ENCODE data around the gene SLC30A3.
"Not testable (repeated sequence)": the region's sequence is repeated elsewhere in the genome, so short reads cannot be mapped to it uniquely, and the experiment has no call there.

Gene SLC30A3

DNA sequence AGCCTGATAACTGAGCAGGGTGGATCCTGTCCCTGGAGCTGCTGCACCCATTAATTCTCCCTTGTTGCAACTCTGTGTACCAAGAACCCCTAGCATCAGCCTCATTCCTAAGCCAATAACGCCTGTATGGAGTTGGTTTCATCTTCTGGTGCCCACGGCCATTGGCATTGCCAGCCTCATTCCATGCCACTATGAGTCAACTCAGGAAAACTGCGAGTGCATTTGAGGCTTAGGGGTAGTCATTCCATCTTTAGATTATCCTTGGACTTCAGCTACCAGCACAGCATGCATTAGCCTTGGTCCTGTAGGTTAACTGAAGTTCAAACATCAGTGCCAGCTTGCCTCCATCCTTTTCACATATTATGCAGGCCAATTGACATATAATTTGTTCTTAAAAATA is 18.0 kb upstream of the SLC30A3 start:
- TF ChIP-seq, protein P1, sequence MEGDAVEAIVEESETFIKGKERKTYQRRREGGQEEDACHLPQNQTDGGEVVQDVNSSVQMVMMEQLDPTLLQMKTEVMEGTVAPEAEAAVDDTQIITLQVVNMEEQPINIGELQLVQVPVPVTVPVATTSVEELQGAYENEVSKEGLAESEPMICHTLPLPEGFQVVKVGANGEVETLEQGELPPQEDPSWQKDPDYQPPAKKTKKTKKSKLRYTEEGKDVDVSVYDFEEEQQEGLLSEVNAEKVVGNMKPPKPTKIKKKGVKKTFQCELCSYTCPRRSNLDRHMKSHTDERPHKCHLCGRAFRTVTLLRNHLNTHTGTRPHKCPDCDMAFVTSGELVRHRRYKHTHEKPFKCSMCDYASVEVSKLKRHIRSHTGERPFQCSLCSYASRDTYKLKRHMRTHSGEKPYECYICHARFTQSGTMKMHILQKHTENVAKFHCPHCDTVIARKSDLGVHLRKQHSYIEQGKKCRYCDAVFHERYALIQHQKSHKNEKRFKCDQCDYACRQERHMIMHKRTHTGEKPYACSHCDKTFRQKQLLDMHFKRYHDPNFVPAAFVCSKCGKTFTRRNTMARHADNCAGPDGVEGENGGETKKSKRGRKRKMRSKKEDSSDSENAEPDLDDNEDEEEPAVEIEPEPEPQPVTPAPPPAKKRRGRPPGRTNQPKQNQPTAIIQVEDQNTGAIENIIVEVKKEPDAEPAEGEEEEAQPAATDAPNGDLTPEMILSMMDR (IDR thresholded peaks at IDR 0.05; ENCODE audit: low read depth, low read length, missing control alignments), result no peak
- in situ Hi-C loops (cut with HindIII; ENCODE audit: low sequenced_read_pairs), result no loop called here
- H3K4me3 ChIP-seq (ENCODE audit: low read depth, low read length), result no peak overlapping the region
- no peak for DNase-seq (ENCODE audit: low read depth)

- in situ Hi-C loops (cut with HindIII; ENCODE audit: low sequenced_read_pairs), result no loop called here
- H3K4me3 ChIP-seq (ENCODE audit: low read depth, low read length), result no peak overlapping the region
- TF ChIP-seq, protein P1 (IDR thresholded peaks at IDR 0.05; ENCODE audit: low read depth, low read length, missing control alignments), result no peak
- DNase-seq (ENCODE audit: low read depth), result no peak
These were observed 15.2 kb upstream of the SLC30A3 start for GRCh38 chr2:27278010-27278409.

DNA sequence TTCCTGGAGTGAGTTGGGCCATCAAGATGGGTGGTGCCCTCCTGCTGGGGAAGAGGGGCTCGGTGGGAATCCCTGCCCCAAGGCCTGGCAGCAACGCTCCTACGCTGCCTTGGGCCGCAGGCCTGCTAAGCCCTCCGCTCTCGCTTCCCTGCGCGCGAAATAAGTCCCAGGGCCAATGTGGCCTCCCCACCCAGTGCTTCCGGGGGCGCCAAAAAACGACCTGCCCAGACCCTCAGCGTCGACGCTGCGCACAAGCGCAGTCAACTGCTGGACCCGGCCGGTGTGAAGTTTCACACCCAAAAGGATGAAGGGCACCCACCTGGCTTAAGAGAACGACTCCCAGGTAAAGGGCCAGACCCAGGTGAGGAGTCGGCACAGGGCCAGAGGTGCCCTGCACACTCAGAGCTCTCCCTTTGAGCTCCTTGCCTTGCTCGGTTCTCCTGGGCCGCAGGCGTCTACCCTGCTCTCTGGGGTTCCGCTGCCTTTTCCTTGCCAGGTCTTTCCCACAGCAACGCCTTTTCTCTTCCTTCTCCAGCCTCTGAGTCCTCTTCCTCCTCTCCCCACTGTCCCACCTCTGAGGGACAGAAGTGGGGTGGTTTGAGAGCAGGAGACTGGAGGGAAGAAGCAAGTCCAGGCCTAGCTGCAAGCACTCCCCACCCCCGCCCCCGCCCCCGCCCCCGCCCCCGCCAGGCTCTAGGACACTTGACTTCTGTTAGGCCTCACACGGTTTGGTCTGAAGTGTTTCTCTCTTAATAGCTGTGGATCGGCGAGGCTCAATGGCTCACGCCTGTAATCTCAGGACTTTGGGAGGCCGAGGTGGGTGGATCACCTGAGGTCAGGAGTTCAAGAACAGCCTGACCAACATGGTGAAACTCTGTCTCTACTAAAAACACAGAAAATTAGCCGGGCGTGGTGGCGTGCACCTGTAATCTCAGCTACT is 12.6 kb upstream of the SLC30A3 start, which contains the start of gene DNAJC5G:
TSS of gene DNAJC5G (plus strand) at position 223 of the 940 bp plus-strand sequence. CDS start 1,296 bp downstream, outside the sequence.
- no peak within 1 kb of the TSS for H3K4me3 ChIP-seq (ENCODE audit: low read depth, low read length)
- TF ChIP-seq, protein P1 (IDR thresholded peaks at IDR 0.05; ENCODE audit: low read depth, low read length, missing control alignments), result no peak
- in situ Hi-C loops (cut with HindIII; ENCODE audit: low sequenced_read_pairs), result no loop called here
- no peak for DNase-seq (ENCODE audit: low read depth)

DNA sequence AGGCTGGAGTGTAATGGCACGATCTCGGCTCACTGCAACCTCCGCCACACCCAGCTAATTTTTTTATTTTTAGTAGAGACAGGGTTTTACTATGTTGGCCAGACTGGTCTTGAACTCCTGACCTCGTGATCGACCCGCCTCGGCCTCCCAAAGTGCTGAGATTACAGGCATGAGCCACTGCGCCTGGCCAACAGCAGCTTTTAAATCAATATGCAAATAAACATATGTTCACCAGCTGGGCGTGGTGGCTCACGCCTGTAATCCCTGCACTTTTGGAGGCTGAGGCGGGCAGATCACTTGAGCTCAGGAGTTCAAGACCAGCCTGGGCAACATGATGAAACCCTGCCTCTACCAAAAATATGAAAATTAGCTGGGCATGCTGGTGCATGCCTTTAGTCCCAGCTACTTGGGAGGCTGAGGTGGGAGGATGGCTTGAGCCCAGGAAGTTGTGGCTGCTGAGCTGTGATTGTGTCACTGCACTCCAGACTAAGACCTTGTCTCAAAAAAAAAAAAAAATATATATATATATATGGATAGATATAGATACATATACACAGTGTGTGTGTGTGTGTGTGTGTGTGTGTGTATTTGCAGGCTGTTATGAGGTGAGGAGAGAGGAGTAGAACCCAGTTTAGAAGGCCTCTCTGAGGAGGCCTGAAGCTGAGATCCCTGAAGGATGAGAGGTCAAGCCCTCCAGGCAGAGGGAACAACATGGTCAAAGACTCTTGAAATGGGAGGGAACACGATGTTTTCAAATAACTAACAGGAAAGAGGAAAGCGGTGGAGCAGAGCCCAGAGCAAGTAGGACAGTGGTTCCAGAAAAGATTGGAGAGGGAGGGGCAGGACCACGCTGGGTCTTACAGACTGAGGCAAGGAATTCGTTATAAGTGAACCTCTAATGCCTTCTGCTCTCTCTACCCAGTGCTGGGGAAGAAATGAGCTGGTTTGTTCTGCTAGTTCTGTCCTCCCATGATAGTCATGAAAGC is 10.0 kb upstream of the SLC30A3 start:
- in situ Hi-C loops (cut with HindIII; ENCODE audit: low sequenced_read_pairs); DNase-seq (ENCODE audit: low read depth); H3K4me3 ChIP-seq (ENCODE audit: low read depth, low read length): not testable (repeated sequence)

- TF ChIP-seq, protein P1 (IDR thresholded peaks at IDR 0.05; ENCODE audit: low read depth, low read length, missing control alignments), result no peak
- in situ Hi-C loops (cut with HindIII; ENCODE audit: low sequenced_read_pairs), result no loop called here
- no peak for DNase-seq (ENCODE audit: low read depth)
- H3K4me3 ChIP-seq (ENCODE audit: low read depth, low read length), result no peak overlapping the region
These were observed 8.9 kb upstream of the SLC30A3 start for GRCh38 chr2:27271631-27272340.

DNA sequence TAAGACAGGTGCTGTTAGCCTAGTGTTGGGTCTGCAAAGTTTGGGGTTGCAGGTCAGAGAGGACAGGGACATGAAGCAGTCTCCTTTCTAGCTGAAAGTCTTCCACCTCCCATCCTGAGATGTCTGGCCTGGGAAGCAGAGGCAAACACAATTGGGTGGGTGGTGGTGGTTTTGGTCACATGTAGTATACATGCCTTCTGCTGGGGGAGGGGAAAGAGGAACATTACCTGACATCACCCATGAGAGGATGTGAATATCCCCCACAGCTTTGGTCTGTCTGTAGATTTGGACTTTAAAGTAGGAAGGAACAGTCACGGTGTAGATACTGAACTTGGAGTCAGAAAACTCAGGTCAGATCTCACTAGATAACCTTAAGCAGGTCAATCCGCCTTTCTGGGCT is 7.8 kb upstream of the SLC30A3 start:
- H3K4me3 ChIP-seq (ENCODE audit: low read depth, low read length), result no peak overlapping the region
- in situ Hi-C loops (cut with HindIII; ENCODE audit: low sequenced_read_pairs), result no loop called here
- TF ChIP-seq, protein P1 (IDR thresholded peaks at IDR 0.05; ENCODE audit: low read depth, low read length, missing control alignments), result no peak
- DNase-seq (ENCODE audit: low read depth), result no peak
